ENCODE data around the gene GABBR2. TPM values are rescaled to one million over a fixed set of nuclear protein-coding genes. Genes with fewer than 3 reads are reported as not detected.

The GABBR2 gene
- total and polyA plus RNA-seq, 12 donors, result under 0.01 to 1.3 (median 0.45) TPM

GRCh38 chr9:98332405-98332831 is 376.3 kb downstream of the GABBR2 start:
- Histone ChIP-seq H3K9me3 (peaks cover 0 to 4% (median 0%) of the 10 kb centered on the region in 11 donors), H3K4me1 (no peaks in the 10 kb centered on the region), H3K27ac (no peak overlapping the region), H3K36me3 (no peaks in the 10 kb centered on the region), H3K4me3 (no peak overlapping the region), H3K27me3 (peaks cover 0 to 26% (median 7%) of the 10 kb centered on the region in 7 donors)
- intact Hi-C loops (cut with DNase I), result no loop called here
- DNase-seq (no peak), ATAC-seq (no peak)
- WGBS, 2 donors, result 43 to 44% methylated on average over 8 of the region's 8 CpGs
- no peak for TF ChIP-seq CTCF (IDR thresholded peaks at IDR 0.05)

GRCh38 chr9:98331536-98332259 is 377.0 kb downstream of the GABBR2 start:
- Histone ChIP-seq H3K36me3 (no peaks in the 10 kb centered on the region), H3K4me3 (no peak overlapping the region), H3K27ac (no peak overlapping the region), H3K4me1 (no peaks in the 10 kb centered on the region), H3K27me3 (peaks cover 0 to 26% (median 7%) of the 10 kb centered on the region in 7 donors), H3K9me3 (no peaks in the 10 kb centered on the region)
- WGBS, 2 donors, result 63 to 74% methylated on average over 6 of the region's 6 CpGs
- ATAC-seq, result no peak
- intact Hi-C loops (cut with DNase I), result no loop called here
- no peak for DNase-seq
- no peak for TF ChIP-seq CTCF (IDR thresholded peaks at IDR 0.05)

- no peak for TF ChIP-seq CTCF (IDR thresholded peaks at IDR 0.05)
- intact Hi-C loops (cut with DNase I), result no loop called here
- H3K27me3 ChIP-seq, result peaks cover 0 to 26% (median 7%) of the 10 kb centered on the region in 7 donors
- DNase-seq, result no peak
- H3K9me3 ChIP-seq, result no peaks in the 10 kb centered on the region
- H3K36me3 ChIP-seq, result no peaks in the 10 kb centered on the region
- no peak for ATAC-seq
- no peaks in the 10 kb centered on the region for H3K4me1 ChIP-seq
- H3K4me3 ChIP-seq, result no peak overlapping the region
- no peak overlapping the region for H3K27ac ChIP-seq
- 85 to 87% methylated on average over 6 of the region's 6 CpGs for WGBS, 2 donors
These were observed 377.9 kb downstream of the GABBR2 start for GRCh38 chr9:98330831-98331230.

GRCh38 chr9:98329904-98330303 is 378.8 kb downstream of the GABBR2 start:
- WGBS, 2 donors, result 59 to 60% methylated on average over 4 of the region's 4 CpGs
- DNase-seq, result no peak
- no peak for ATAC-seq
- Histone ChIP-seq H3K27ac (no peak overlapping the region), H3K4me1 (no peaks in the 10 kb centered on the region), H3K9me3 (no peaks in the 10 kb centered on the region), H3K27me3 (peaks cover 0 to 26% (median 7%) of the 10 kb centered on the region in 7 donors), H3K4me3 (no peak overlapping the region), H3K36me3 (no peaks in the 10 kb centered on the region)
- intact Hi-C loops (cut with DNase I), result no loop called here
- TF ChIP-seq CTCF (IDR thresholded peaks at IDR 0.05), result no peak
